ENCODE data around the gene LIPA.
A peak's percentile ranks its signal among the peaks of the same experiment; 100 is the strongest.
"Not testable (repeated sequence)": the region's sequence is repeated elsewhere in the genome, so short reads cannot be mapped to it uniquely, and the experiment has no call there.

The LIPA gene

GRCh38 chr10:89270153-89270483 is 18.5 kb upstream of the LIPA start:
- DNase-seq, result no peak

GRCh38 chr10:89269433-89270152 is 18.0 kb upstream of the LIPA start:
- no peak for DNase-seq

- no peak for DNase-seq
Measured at GRCh38 chr10:89266721-89267453, 15.3 kb upstream of the LIPA start.

GRCh38 chr10:89263531-89263930 is 12.0 kb upstream of the LIPA start:
- DNase-seq, result no peak

DNA sequence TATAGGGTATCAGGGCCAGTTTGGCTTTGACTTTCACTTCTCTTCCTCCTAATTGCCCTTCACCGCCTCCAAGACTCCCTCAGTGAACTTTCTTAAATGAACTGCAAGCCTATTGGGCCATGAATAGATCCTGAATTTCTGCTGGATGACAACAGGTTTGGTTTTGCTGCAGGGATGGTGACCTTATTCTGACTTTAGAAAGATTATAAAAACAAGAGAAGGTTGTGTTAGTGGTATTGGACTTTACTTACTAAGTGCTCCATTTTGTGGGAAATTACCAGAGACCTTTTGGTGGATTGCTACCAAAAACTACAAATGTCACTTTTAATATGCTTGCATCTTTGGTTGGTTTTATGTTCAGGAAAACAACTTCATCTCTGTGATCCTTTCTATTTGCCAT is 11.5 kb upstream of the LIPA start:
- no peak for DNase-seq

- peak; percentile 82 for DNase-seq
Measured at GRCh38 chr10:89262086-89263051, 10.8 kb upstream of the LIPA start.

GRCh38 chr10:89258881-89259280 is 7.3 kb upstream of the LIPA start:
- DNase-seq, result no peak

DNA sequence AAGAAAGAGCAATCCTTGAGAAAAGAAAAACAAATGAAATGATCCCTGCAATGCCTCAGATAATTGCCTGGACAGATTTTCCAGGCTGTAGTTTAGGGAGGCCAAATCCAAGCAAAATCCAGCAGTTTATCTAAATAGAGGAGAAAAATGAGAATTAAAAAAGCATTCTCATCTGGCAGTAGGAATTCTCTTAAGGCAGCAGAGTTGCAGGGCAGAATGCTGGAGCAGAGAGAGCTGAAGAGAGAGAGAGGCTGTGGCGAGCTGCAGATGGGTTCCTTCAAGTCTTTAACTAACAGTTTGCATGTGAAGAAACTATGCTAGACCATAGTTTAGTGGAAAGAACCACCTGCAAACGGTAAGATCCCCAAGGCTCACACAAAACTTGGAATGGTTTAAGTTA is 6.0 kb upstream of the LIPA start:
- no peak for DNase-seq

DNA sequence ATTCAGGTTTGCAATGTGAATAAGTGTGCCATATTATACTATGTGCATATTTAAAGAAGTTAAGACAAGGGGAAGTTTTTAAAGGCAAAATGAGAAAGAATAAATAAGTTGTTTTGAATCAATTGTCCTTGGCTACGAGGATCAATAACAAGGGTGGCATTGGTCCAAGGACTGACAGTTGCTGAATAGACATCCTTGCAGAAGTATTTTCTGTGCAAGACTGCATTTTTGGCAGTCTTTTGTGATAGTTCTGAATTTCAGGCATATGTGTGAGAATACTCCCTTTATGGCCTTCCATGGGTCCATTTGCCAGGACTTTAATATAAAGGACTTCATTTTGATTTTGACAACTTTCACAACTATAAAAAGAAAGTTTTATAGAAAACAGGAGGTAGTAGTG is 5.4 kb upstream of the LIPA start:
- DNase-seq, result no peak

GRCh38 chr10:89256340-89256739 is 4.8 kb upstream of the LIPA start:
- no peak for DNase-seq

- DNase-seq, result no peak
Measured at GRCh38 chr10:89255793-89256192, 4.2 kb upstream of the LIPA start.

- not testable (repeated sequence) for DNase-seq
Measured at GRCh38 chr10:89255091-89255579, 3.6 kb upstream of the LIPA start.

GRCh38 chr10:89252225-89252585 is 630 bp upstream of the LIPA start:
- DNase-seq, result no peak

GRCh38 chr10:89250865-89251408 is 638 bp downstream of the LIPA start:
- DNase-seq, result no peak

- no peak for DNase-seq
Measured at GRCh38 chr10:89248990-89249389, 2.6 kb downstream of the LIPA start.

GRCh38 chr10:89247623-89248022 is 4.0 kb downstream of the LIPA start:
- DNase-seq, result not testable (repeated sequence)

- DNase-seq, result no peak
Measured at GRCh38 chr10:89245802-89246201, 5.8 kb downstream of the LIPA start.

GRCh38 chr10:89242840-89243568 is 8.6 kb downstream of the LIPA start:
- no peak for DNase-seq

DNA sequence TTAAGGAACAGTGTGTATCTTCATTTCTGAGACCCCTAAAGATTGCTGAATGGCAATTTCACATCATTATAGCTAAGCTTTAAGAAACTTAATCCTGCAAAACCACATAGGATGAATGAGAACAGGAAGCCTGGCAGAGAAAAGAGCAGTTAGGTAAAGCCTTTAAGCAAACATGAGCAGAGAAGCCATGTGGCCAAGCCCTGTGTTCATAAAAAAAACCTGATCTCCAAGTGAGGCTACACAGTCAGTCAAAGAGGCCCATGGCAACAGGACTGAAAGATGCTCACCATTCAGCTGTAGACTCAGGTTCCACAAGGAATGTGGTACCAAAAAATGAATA is 9.3 kb downstream of the LIPA start:
- DNase-seq, result no peak

DNA sequence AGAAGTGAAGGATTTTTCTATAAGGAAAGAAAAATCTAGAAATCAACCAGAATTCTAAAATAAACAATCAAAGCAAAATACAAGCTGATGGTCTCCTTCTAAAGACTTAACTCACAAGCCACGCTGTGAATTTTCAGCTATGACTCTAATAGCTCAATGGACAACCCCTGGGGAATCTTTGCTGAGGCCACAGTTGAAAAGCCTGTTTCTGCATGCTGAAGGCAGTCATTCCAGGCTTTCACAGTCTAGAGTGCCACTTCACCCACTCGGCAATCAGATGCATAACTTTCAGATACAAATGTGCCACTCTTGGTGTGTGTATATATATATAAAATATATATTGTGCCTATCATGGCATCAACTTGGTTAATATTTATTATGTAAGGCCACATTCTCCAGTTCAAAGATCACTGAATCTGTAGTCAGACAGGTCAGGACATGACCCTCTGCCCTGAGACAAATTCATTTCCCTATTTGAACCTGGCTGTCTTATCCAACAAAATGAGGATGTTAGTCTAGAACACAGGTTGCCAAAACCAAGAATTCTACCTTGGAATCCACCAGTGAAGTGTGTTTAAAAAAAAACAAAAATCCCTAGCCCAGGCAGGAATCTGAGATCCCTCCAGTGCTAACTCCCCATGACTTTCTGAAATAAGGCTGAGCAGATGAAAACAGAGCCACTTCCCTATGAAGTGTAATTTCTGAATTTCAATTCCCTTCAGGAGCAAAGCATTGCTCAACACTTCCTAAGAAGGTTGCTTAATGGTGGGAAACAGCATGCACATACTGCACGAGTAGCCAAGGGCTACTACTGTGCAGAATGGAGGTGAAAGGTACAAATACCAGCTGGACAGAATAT is 9.9 kb downstream of the LIPA start:
- no peak for DNase-seq

DNA sequence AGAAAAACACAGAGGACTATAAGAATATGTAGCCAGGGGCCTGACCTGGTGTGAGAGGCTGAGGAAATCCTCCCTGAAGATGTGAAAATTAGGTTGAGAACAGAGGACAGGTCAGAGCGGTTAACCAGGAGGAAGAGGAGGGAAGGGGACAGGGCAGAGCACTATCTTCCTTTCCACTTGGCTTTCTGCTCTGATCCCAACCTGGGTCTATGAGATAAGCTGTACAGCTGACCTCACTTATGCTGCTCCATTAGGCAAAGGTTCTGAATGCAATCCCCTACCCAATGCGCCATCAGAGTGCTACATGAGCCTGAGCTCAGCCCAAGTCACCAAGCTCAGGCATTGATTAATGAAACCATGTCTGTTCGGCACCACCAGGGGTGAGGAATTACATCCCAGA is 10.5 kb downstream of the LIPA start:
- no peak for DNase-seq
